ENCODE measurements around the gene EXOSC2.

GRCh38 chr9:130681769-130682420, 11.7 kb upstream of the EXOSC2 start:
- TF ChIP-seq CTCF (conservative IDR thresholded peaks at IDR 0.05; ENCODE audit: low read length) (no peak), EZH2phosphoT487 (IDR thresholded peaks at IDR 0.05; ENCODE audit: borderline replicate concordance, low read depth, low read length) (no peak)

Data from OCI-LY7 (cell line).